Measurements from ENCODE around the gene CASQ2.

DNA sequence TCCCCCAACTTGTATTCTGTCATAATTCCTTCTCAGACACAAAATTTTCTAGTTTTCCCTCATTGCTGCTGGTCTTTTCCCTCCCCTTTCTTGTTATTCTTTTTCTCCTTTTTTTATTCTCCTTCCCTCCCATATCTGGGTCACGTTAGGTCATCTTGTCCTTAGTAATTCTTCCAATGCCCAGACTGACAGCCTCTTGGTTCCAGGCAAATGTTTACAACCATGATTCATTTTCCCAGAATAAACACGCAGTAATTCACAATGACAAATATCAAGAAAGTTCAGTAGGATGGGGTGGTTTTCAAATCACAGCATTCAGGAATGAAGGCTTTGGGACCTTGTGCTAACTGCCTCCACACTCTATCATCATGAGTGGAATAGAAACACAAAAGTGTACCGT is 47.2 kb upstream of the CASQ2 start:
- TF ChIP-seq, protein P1, sequence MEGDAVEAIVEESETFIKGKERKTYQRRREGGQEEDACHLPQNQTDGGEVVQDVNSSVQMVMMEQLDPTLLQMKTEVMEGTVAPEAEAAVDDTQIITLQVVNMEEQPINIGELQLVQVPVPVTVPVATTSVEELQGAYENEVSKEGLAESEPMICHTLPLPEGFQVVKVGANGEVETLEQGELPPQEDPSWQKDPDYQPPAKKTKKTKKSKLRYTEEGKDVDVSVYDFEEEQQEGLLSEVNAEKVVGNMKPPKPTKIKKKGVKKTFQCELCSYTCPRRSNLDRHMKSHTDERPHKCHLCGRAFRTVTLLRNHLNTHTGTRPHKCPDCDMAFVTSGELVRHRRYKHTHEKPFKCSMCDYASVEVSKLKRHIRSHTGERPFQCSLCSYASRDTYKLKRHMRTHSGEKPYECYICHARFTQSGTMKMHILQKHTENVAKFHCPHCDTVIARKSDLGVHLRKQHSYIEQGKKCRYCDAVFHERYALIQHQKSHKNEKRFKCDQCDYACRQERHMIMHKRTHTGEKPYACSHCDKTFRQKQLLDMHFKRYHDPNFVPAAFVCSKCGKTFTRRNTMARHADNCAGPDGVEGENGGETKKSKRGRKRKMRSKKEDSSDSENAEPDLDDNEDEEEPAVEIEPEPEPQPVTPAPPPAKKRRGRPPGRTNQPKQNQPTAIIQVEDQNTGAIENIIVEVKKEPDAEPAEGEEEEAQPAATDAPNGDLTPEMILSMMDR (optimal IDR thresholded peaks at IDR 0.05 in 1 of 3, IDR thresholded peaks at IDR 0.05 in 1 of 3, conservative IDR thresholded peaks at IDR 0.05 in 1 of 3; ENCODE audit: extremely low read depth in 1 of 3, insufficient read depth in 2 of 3, low read length in 3 of 3) = no peak
- TF ChIP-seq EZH2 (IDR thresholded peaks at IDR 0.05; ENCODE audit: low read length) = no peak
